NCI-H1436 treated with DMSO at 0.1 percent for 48 hours (cell line): Measurements from ENCODE around the gene OR52E1.
"Not testable (repeated sequence)": the region's sequence is repeated elsewhere in the genome, so short reads cannot be mapped to it uniquely, and the experiment has no call there.

Source experiments
- DNase-seq: peaks from one replicate; lab custom pipeline; 2025; lab: John Stamatoyannopoulos, UW

Gene OR52E1

GRCh38 chr11:5069272-5069671 lies at the start of gene OR52E1:
Gene OR52E1, plus strand, starts transcription at chr11:5069572.
- no peak for DNase-seq

- DNase-seq: no peak
These were observed 47.4 kb upstream of the OR52E1 start for GRCh38 chr11:5021996-5022395.

- no peak for DNase-seq
These were observed 32.7 kb upstream of the OR52E1 start for GRCh38 chr11:5036669-5037068.

GRCh38 chr11:5037926-5038325 lies 31.4 kb upstream of the OR52E1 start:
- no peak for DNase-seq

GRCh38 chr11:5038341-5038740 lies 31.0 kb upstream of the OR52E1 start:
- no peak for DNase-seq

- DNase-seq: no peak
These were observed 28.5 kb upstream of the OR52E1 start for GRCh38 chr11:5040876-5041275.

GRCh38 chr11:5042091-5042490 lies 27.3 kb upstream of the OR52E1 start:
- no peak for DNase-seq

GRCh38 chr11:5043380-5043779 lies 26.0 kb upstream of the OR52E1 start:
- no peak for DNase-seq

GRCh38 chr11:5046226-5046625 lies 23.1 kb upstream of the OR52E1 start, which contains the start of gene OR52J3:
Gene OR52J3, plus strand, starts transcription at chr11:5046526. Its CDS starts 0 bp downstream, at chr11:5046526.
- no peak for DNase-seq

- no peak for DNase-seq
These were observed 22.5 kb upstream of the OR52E1 start for GRCh38 chr11:5046754-5047330.

GRCh38 chr11:5058679-5059078 lies 10.7 kb upstream of the OR52E1 start:
- DNase-seq: not testable (repeated sequence)

GRCh38 chr11:5059391-5059790 lies 10.0 kb upstream of the OR52E1 start, which contains the start of gene OR52E2:
Gene OR52E2, minus strand, starts transcription at chr11:5059627. Its CDS starts 0 bp downstream, at chr11:5059627.
- no peak for DNase-seq

- DNase-seq: no peak
These were observed 4.3 kb upstream of the OR52E1 start for GRCh38 chr11:5065027-5065426.

GRCh38 chr11:5071799-5072198 lies 2.4 kb downstream of the OR52E1 start:
- no peak for DNase-seq

- DNase-seq: no peak
These were observed 12.0 kb downstream of the OR52E1 start for GRCh38 chr11:5081405-5081804.

GRCh38 chr11:5083602-5084001 lies 14.2 kb downstream of the OR52E1 start:
- DNase-seq: no peak

- no peak for DNase-seq
These were observed 19.2 kb downstream of the OR52E1 start for GRCh38 chr11:5088556-5088955.

- DNase-seq: no peak
These were observed 21.3 kb downstream of the OR52E1 start for GRCh38 chr11:5090668-5091067.

- no peak for DNase-seq
These were observed 23.6 kb downstream of the OR52E1 start for GRCh38 chr11:5092821-5093585.

- no peak for DNase-seq
These were observed 26.6 kb downstream of the OR52E1 start for GRCh38 chr11:5096011-5096410.

- DNase-seq: no peak
These were observed 32.9 kb downstream of the OR52E1 start for GRCh38 chr11:5102246-5102645.

- no peak for DNase-seq
These were observed 33.7 kb downstream of the OR52E1 start for GRCh38 chr11:5103066-5103465.

- no peak for DNase-seq
These were observed 37.9 kb downstream of the OR52E1 start for GRCh38 chr11:5107285-5107684.

GRCh38 chr11:5115339-5115738 lies 46.0 kb downstream of the OR52E1 start:
- no peak for DNase-seq
